Activated CD8-positive, alpha-beta memory T cell treated with anti-CD3 and anti-CD28 coated beads, Interleukin-2, amount 50 U/mL, for 1 hour (primary cell): ENCODE results near the gene DTNB.
A peak's percentile ranks its signal among the peaks of the same experiment; 100 is the strongest.

ENCODE experiments used
- DNase-seq: peaks from one replicate; pipeline ENCODE4 v3.0.0-alpha.2; 2020; ENCODE audit errors: extremely low read depth

The DTNB gene

GRCh38 chr2:25388491-25388890, 284.9 kb downstream of the DTNB start:
- DNase-seq = no peak

GRCh38 chr2:25387876-25388449, 285.4 kb downstream of the DTNB start:
- no peak for DNase-seq

GRCh38 chr2:25386971-25387875, 286.2 kb downstream of the DTNB start:
- DNase-seq = no peak

- DNase-seq = no peak
Measured at GRCh38 chr2:25385910-25386309, 287.5 kb downstream of the DTNB start.

GRCh38 chr2:25383806-25384205, 289.6 kb downstream of the DTNB start:
- no peak for DNase-seq

- DNase-seq = no peak
Measured at GRCh38 chr2:25381502-25381901, 291.9 kb downstream of the DTNB start.

- no peak for DNase-seq
Measured at GRCh38 chr2:25380586-25381375, 292.6 kb downstream of the DTNB start.

GRCh38 chr2:25380023-25380422, 293.4 kb downstream of the DTNB start:
- no peak for DNase-seq

GRCh38 chr2:25379535-25379934, 293.8 kb downstream of the DTNB start:
- DNase-seq = no peak

- no peak for DNase-seq
Measured at GRCh38 chr2:25378731-25379490, 294.5 kb downstream of the DTNB start.

GRCh38 chr2:25377822-25378421, 295.5 kb downstream of the DTNB start:
- DNase-seq = no peak

GRCh38 chr2:25376750-25377621, 296.4 kb downstream of the DTNB start:
- peak; percentile 83 for DNase-seq

GRCh38 chr2:25375989-25376545, 297.3 kb downstream of the DTNB start:
- no peak for DNase-seq

- no peak for DNase-seq
Measured at GRCh38 chr2:25375371-25375988, 297.9 kb downstream of the DTNB start.

- DNase-seq = no peak
Measured at GRCh38 chr2:25374827-25375226, 298.6 kb downstream of the DTNB start.

- DNase-seq = no peak
Measured at GRCh38 chr2:25374411-25374810, 299.0 kb downstream of the DTNB start.

- DNase-seq = no peak
Measured at GRCh38 chr2:25373269-25373981, 300.0 kb downstream of the DTNB start.

- DNase-seq = no peak
Measured at GRCh38 chr2:25372405-25373268, 300.7 kb downstream of the DTNB start.
